CD4-positive, alpha-beta T cell treated with Interleukin-2 at 100 ng/mL for 4 hours (primary cell): ENCODE measurements around the gene EPM2A.
"Not testable (repeated sequence)": the region's sequence is repeated elsewhere in the genome, so short reads cannot be mapped to it uniquely, and the experiment has no call there.

ENCODE experiments used
- DNase-seq: peaks from one replicate; pipeline ENCODE4 v3.0.0-alpha.2; 2020; ENCODE audit warnings: low spot score

EPM2A gene

DNA sequence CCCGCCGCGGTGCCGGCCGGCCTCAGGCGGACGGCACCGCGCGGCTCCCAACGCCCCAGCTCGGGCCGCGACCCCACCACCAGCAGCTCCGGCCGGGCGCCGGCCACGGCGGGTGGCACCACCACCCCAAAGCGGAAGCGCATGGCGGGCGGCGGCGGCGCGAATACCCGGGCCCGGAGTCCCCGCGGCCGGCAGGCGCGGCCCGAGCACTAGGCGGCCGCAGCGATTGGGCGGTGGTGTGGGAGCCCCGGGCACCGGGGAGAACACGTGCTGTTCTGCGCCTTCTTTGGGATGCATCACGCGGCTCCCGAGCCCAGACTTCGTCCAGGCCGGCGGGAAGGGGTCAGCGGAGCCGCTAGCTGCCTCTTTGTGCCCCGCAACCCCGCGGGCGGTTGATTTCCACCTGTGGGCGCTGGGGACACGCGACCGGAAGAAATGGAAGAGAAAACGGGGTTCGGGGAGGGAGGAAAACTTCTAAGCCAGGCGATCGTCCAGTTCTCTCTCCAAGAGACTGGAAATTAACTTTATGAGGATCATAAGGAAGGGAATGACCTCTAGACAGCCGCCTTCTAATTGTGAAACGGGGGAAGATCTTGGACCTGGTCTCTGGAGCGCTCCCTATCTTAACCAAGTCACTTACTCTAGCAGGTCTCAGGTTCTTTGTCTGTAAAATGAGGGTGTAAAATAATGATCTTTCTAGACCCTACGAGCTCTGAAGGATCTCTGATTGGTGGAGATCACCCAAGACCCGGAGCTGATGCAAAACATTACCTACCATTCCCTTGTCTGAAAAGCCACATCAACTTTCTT, at the start of gene EPM2A:
Gene EPM2A, minus strand, starts transcription at position 165 of the 810 bp plus-strand sequence. Its CDS starts 22 bp downstream, at position 143.
- DNase-seq: peak; percentile 60

GRCh38 chr6:145784683-145785082, 49.4 kb upstream of the EPM2A start:
- DNase-seq: no peak

- no peak for DNase-seq
These were observed 48.5 kb upstream of the EPM2A start for GRCh38 chr6:145783796-145784195.

GRCh38 chr6:145772846-145773245, 37.5 kb upstream of the EPM2A start:
- DNase-seq: no peak

DNA sequence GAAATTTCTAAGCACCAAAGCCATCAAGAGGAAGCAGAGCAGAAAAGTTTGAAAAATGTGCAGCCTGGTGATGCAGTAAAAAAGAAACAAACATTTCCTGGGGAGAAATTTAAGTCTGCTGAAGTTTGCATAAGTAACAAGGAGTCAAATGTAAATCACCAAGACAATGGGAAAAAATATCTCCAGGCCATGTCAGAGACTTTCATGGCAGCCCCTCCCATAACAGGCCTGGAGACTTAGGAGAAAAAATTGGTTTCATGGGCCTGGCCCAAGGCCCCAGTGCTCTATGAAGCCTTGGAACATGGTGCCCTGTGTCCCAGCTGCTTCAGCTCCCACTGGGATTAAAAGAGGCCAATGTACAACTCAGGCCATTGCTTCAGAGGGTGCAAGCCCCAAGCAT, 30.1 kb upstream of the EPM2A start:
- DNase-seq: no peak

DNA sequence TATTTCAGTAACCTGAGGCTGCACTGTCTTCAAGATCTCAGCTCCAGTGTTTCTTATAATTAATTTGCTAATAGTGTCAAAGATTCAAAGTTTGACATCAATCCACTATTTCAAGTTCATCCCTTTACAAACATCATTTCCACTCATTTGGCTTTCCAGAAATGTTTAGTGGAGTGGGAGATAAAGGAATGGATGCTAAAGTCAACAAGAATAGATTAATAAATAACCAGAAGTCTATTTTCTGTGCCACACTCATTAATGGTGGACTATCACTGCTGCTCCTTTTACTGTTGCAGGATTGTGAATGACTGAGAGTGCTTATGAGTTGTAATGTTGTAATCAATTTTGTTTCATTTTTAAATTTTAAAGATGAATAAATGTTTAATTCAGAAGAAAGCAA, 28.4 kb upstream of the EPM2A start:
- DNase-seq: no peak

DNA sequence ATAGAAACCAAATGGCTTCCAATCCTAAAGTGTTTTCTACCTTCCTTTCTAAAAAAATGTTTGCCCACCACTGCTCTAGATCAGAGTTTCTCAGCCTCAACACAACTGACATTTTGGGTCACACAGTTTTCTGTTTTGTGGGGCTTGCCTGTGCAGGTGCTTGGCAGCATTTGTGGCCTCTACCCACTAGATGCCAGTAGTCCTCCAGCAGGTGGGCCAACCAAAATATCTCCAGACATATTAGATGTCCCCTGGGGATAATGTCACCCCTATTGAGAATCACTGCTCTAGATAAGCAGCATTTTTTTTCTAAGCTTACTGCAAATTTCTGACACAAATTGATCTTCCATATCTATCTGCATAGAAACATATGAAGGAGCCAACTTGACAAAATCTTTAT, 26.3 kb upstream of the EPM2A start:
- DNase-seq: no peak

DNA sequence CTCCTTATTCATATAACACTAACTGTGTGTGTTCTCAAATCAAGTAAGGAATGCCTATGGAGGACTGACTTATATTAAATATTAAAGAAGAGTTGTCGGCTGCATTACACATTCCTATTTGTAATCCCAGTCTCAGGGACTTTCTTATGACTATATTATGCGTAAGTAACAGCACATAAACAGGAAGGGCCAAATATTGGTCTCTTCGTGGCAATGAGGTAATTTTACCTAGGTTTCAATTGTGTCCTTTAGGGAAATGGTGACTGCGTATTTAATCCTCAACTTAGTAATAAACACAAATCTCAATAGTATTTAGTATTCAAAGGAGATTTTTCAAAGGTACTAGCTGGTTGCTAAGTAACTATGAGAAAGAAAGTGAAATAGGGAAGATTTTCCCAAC, 22.8 kb upstream of the EPM2A start:
- DNase-seq: no peak

DNA sequence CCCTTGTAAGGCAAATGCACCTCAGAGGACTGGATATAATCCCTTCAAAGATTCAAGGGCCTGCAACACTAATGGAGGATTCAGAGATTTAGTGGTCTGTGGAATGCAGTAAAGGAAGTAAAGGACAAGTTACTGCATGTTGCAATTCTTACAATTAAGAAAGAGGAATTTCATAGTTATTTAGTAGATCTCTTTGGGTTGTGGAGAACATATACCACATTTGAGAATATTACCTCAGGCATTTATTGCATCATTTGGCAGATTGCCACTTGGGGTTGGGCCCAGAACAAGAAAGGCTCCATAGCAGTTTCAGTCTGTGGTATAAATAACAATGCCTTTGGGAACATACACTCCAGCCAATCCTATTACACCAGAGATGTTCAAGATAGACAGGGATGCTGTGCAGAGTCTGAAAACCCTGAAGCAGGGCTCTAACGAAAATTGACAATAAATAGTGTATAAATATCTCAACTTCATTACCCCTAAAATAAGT, 20.9 kb upstream of the EPM2A start:
- no peak for DNase-seq

DNA sequence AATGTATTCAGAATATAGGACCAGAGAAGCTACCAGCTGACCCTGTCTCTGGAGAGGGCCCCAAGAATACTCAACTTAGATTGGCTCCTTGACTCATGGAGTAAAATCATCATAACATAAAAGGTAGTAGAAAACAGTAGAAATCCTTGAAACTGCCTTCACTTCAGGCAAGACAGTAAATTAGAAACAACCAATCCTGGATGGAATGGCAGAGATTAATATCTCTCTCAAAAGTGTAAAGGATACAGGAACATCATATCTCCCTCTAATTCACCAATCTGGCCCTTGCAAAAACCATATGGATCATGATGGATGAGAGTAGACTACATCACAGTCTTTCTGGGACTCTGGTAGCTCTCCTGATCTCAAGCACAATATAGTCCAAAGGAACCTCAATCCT, 20.4 kb upstream of the EPM2A start:
- DNase-seq: no peak

DNA sequence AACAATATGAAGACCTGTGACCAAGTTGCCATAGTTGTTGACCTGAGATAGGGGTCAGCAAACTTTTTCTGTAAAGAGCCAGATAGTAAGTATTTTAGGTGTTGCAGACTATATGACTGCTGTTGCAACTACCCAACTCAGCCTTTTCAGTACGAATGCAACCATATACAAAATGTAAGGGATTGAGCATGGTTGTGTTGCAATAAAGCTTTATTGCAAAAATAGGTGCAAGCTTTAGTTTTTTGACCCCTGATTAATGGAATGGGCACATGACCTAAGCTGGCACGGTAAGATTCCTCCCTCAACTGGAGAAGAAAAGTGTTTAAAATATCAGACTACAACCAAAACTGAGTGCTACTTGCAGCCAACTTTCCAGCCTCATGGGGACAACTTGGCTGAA, 17.3 kb upstream of the EPM2A start:
- DNase-seq: no peak

DNA sequence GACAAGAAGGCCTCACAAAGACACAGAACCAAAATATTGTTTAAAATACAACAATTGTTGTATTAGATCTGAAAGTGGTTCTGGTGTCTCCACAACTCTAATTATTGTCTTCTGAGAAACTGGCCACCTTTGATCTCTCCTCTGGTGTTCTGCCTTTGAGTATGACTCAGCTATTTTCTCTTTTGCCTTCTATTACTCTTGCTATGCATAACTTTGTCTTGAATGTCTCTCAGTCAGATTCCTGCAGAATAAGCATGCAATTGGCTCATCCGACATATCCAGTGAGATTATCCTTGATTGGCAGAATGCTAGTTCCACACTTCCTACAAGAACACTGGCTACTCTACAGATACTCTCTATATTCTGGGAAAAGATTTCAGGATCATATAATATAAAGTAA, 14.3 kb upstream of the EPM2A start:
- DNase-seq: no peak

- no peak for DNase-seq
These were observed 10.5 kb upstream of the EPM2A start for GRCh38 chr6:145745861-145746260.

GRCh38 chr6:145744619-145745018, 9.3 kb upstream of the EPM2A start:
- DNase-seq: no peak

GRCh38 chr6:145743332-145743731, 8.0 kb upstream of the EPM2A start:
- DNase-seq: no peak

- not testable (repeated sequence) for DNase-seq
These were observed 7.2 kb upstream of the EPM2A start for GRCh38 chr6:145742472-145742871.

DNA sequence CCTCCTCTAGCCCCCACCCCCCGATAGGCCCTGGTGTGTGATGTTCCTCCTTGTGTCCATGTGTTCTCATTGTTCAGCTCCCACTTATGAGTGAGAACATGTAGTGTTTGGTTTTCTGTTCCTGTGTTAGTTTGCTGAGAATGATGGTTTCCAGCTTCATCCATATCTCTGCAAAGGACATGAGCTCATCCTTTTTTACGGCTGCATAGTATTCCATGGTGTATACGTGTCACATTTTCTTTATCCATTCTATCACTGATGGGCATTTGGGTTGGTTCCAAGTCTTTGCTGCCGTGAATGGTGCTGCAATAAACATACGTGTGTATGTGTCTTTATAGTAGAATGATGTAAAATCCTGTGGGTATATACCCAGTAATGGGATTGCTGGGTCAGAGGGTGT, 4.4 kb upstream of the EPM2A start:
- DNase-seq: not testable (repeated sequence)

DNA sequence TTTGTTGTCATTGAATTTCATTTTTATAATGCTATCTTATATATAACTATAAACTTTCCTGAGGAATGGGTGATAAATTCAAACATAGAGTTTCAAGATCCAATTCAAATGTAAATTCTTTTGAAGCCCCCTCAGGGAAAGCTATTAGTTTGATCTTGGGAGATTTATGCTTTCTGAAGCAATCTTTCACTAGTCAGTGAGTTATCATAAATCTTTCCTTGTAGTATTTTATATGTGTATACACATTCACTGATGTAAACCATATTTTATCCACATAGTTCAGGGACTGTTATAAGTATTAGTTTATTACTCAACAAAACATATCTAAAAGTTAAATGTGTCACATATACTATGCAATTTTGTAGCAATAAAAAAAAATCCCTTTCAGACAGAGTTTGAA, 2.9 kb upstream of the EPM2A start:
- DNase-seq: no peak

- DNase-seq: no peak
These were observed 1.4 kb upstream of the EPM2A start for GRCh38 chr6:145736661-145737144.

- peak; percentile 54 for DNase-seq
These were observed 599 bp downstream of the EPM2A start for GRCh38 chr6:145734486-145735355.

DNA sequence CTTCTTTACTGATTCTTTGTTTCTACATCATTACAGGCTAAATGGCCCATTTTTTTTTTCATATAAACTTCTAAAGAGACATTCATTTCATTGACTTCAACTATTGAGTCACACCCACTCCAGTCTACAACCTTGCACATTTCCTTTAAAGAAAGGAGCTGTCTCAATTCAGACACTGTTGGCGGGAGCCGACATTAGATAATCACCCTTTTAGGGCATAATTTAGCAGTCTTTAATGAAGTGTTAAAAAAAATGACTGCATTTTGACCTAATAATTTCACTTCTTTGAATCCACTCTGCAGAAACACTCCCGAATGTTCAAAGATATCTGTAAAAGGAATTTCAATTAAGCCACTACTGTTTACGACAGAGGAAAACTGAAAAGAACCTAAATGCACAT, 1.5 kb downstream of the EPM2A start:
- DNase-seq: no peak

DNA sequence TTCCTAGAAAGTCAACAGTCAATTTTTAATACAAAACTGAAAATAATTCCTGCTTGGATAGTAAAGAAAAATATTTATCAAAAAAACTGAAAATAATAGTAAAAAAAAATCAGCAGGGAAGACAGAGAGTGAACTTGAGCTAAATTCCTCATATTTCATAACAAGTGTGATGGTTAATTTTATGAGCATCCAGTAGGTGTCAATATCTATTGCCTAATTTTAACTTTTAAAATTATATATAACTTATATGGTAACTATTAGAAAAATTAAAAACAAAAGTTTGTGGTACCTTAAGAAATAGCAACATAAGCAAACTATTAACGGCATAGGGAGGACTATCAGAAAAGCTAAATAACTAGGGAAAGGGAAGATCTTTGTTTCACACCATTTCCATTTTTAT, 2.1 kb downstream of the EPM2A start:
- no peak for DNase-seq

GRCh38 chr6:145731447-145731846, 3.9 kb downstream of the EPM2A start:
- DNase-seq: no peak
